Measurements from ENCODE around the gene STXBP6. TPM values are rescaled to one million over a fixed set of nuclear protein-coding genes. Genes with fewer than 3 reads are reported as not detected.

STXBP6 gene
- total and polyA plus RNA-seq, 2 of the 13 experiments (the other 11 are each of a cell fraction or from before 2014, with no cell fraction given) = 35.3 to 42.8 TPM

GRCh38 chr14:24804552-24805212, 245.3 kb downstream of the STXBP6 start (continued):
- TF ChIP-seq ZNF512B (CRISPR knock-in tag; IDR thresholded peaks at IDR 0.05; ENCODE audit: borderline replicate concordance) = no peak
- TF ChIP-seq SOX13 (IDR thresholded peaks at IDR 0.05) = no peak
- TF ChIP-seq SOX13 (CRISPR knock-in tag; conservative IDR thresholded peaks at IDR 0.05 in 1 of 2, IDR thresholded peaks at IDR 0.05 in 1 of 2) = peak in 1 of 2 experiments; percentile 18; a peak in 1 of 4 replicates
- TF ChIP-seq ZNF616 (CRISPR knock-in tag; IDR thresholded peaks at IDR 0.05; ENCODE audit: low read depth) = no peak
- TF ChIP-seq TBX3 (IDR thresholded peaks at IDR 0.05; ENCODE audit: borderline replicate concordance) = no peak
- 0 out of 2 replicates have a peak, but pooled peaks have one; percentile 5 for TF ChIP-seq CEBPG (CRISPR knock-in tag; IDR thresholded peaks at IDR 0.05)
- TF ChIP-seq HDAC2 (CRISPR knock-in tag; IDR thresholded peaks at IDR 0.05) = peak; percentile 23; the same call in 1 of the 2 replicates

- no peak overlapping the region for H3K4me2 ChIP-seq (ENCODE audit: low read depth, low read length)
- H2AFZ ChIP-seq (ENCODE audit: low read length) = no peak overlapping the region
- ChIA-PET POLR2A (interaction anchor here (5.3 kb wide), 1 partner anchor 35 kb away, joined by 43 read pairs; no protein-coding TSS in a partner anchor), CTCF (ENCODE audit: low intra/inter-chr PET ratio, low total read pairs) (no interaction called here)
- H4K20me1 ChIP-seq (ENCODE audit: insufficient read depth, low read length) = no peaks in the 10 kb centered on the region
- in situ Hi-C loops (cut with HindIII; ENCODE audit: extremely low pct_ligation_motif_present, low pct_unique_long_range_greater_than_20kb) (no loop called here), intact Hi-C loops (cut with micrococcal nuclease; ENCODE audit: unreplicated experiment) (no loop called here)
- BruUV-seq (replicated peaks) = no TSS peak
- no peak overlapping the region for H3K4me3 ChIP-seq (replicated peaks in 1 of 3; ENCODE audit: insufficient read depth in 1 of 3, low read depth in 2 of 3, low read length in 3 of 3)
- H3K27ac ChIP-seq (ENCODE audit: extremely low read length, insufficient read depth, low read length) = no peak overlapping the region
- H3K9me3 ChIP-seq (ENCODE audit: low read length) = no peaks in the 10 kb centered on the region
- H3K79me2 ChIP-seq (ENCODE audit: insufficient read depth, low read length) = no peaks in the 10 kb centered on the region
- FAIRE-seq (no peak), ATAC-seq (peak; percentile 2; the same call in 1 of the 3 replicates), DNase-seq (ENCODE audit: low spot score) (no peak)
- H3K9ac ChIP-seq (ENCODE audit: insufficient read depth, low read depth, low read length) = no peak overlapping the region
- peaks cover 47% of the 10 kb centered on the region for H3K4me1 ChIP-seq (ENCODE audit: insufficient read depth, low read length)
- 80% methylated on average over 10 of the region's 10 CpGs for WGBS (ENCODE audit: low lambda C conversion rate)
- H3K36me3 ChIP-seq (replicated peaks in 1 of 2; ENCODE audit: control insufficient read depth in 1 of 2, insufficient read depth in 2 of 2, low read length in 2 of 2) = no peaks in the 10 kb centered on the region
- no peaks in the 10 kb centered on the region for H3K27me3 ChIP-seq (ENCODE audit: control insufficient read depth in 1 of 2, insufficient read depth in 2 of 2, low read length in 2 of 2)
- TF ChIP-seq ZNF747 (CRISPR knock-in tag; IDR thresholded peaks at IDR 0.05; ENCODE audit: borderline replicate concordance) (0 out of 2 replicates have a peak, but pooled peaks have one; percentile 50), NONO (IDR thresholded peaks at IDR 0.05) (no peak), NONO (CRISPR knock-in tag; conservative IDR thresholded peaks at IDR 0.05) (no peak), ZNF629 (CRISPR knock-in tag; conservative IDR thresholded peaks at IDR 0.05) (no peak), ZNF484 (CRISPR knock-in tag; IDR thresholded peaks at IDR 0.05; ENCODE audit: borderline replicate concordance, low read depth) (no peak), SP4 (CRISPR knock-in tag; IDR thresholded peaks at IDR 0.05) (no peak), ZNF788 (CRISPR knock-in tag; IDR thresholded peaks at IDR 0.05; ENCODE audit: borderline replicate concordance) (peak; percentile 62), ZSCAN12 (CRISPR knock-in tag; IDR thresholded peaks at IDR 0.05) (no peak), BATF2 (CRISPR knock-in tag; IDR thresholded peaks at IDR 0.05) (no peak), YEATS2 (CRISPR knock-in tag; IDR thresholded peaks at IDR 0.05; ENCODE audit: borderline replicate concordance) (no peak)
Measured at GRCh38 chr14:24803933-24804494, 245.9 kb downstream of the STXBP6 start.

Measured in HepG2 (cell line).